GM21737 (cell line): Measurements from ENCODE around the gene PTER.
A peak's percentile ranks its signal among the peaks of the same experiment; 100 is the strongest.

Experiments used
- ATAC-seq: cut with Tn5 transposase; IDR thresholded peaks from one replicate; pipeline ENCODE4 v1.9.1; 2021; ENCODE audit warnings: mild to moderate bottlenecking, moderate library complexity; ENCODE audit not compliant: unreplicated experiment

PTER gene

GRCh38 chr10:16470747-16471146 is 33.9 kb downstream of the PTER start:
- no peak for ATAC-seq

- ATAC-seq, result no peak
Observed at GRCh38 chr10:16472828-16473227, 36.0 kb downstream of the PTER start.

GRCh38 chr10:16477757-16478156 is 40.9 kb downstream of the PTER start:
- no peak for ATAC-seq

DNA sequence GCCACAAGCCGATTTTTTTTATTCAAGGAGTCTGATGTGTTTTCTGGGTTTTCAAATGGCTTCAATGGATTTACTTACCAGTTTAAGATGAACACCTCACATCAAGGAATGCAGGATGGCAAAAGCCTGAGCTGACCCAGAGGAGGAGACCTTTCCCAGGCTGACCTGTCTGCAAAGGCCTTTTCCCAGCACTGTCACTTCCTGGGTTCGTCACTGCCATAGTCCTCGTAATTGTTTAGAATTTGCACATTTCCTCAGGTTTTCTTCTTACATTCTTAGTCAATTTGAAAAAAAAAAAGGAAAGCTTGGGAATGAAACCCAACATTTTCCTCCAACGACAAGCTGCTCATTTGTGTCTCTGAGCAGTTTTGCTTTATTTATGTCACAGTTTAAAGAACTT is 42.0 kb downstream of the PTER start:
- ATAC-seq, result no peak

- ATAC-seq, result no peak
Observed at GRCh38 chr10:16481052-16481728, 44.4 kb downstream of the PTER start.

DNA sequence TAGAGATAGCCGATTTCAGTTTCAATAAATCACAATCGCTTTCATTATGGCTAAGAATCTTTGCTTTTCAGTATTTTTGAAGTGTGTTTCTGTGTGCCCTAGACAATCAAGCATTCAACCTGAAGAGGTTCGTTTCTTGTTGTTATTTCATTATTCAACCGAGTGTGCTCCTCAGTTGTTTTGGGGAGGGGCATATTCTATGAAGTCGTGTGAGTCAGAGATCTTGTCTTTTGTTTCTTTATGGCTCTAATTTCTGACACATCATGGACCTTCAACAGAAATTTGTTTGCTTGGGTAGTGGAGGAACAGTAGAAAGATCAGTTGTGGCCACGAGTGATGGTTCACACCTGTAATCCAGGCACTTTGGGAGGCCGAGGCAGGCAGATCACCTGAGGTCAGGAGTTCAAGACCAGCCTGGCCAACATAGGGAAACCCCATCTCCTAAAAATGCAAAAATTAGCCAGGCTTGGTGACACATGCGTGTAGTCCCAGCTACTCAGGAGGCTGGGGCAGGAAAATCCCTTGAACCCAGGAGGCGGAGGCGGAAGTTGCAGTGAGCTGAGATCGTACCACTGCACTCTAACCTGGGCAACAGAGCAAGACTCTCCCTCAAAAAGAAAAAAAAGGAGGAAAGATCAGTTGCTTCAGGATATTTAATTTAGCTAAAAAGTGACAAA is 46.6 kb downstream of the PTER start:
- ATAC-seq, result no peak

- ATAC-seq, result no peak
Observed at GRCh38 chr10:16490511-16490910, 53.7 kb downstream of the PTER start.

GRCh38 chr10:16491933-16492332 is 55.1 kb downstream of the PTER start:
- ATAC-seq, result no peak

- ATAC-seq, result no peak
Observed at GRCh38 chr10:16493884-16494536, 57.2 kb downstream of the PTER start.

- no peak for ATAC-seq
Observed at GRCh38 chr10:16497911-16498310, 61.1 kb downstream of the PTER start.

- no peak for ATAC-seq
Observed at GRCh38 chr10:16505161-16505560, 68.4 kb downstream of the PTER start.

DNA sequence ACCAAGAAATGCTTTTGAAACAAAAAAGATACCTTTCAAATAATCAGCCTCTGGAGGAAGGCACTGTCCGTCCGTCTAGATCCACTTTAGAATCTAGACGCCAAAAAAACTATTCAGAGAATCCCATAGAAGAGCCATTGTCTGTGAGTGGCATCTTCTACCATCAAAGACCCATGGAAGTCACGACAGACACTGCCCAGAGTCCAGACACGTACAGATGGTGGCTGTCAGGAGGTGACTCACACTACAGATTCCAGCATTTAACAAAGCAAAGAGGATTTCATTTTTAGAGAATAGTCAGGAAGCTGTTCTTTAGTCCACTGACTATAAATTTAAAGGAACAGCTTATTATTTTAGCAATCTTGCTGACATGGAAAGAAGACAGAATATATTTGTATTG is 73.2 kb downstream of the PTER start:
- ATAC-seq, result no peak

- ATAC-seq, result no peak
Observed at GRCh38 chr10:16510843-16511242, 74.0 kb downstream of the PTER start.

DNA sequence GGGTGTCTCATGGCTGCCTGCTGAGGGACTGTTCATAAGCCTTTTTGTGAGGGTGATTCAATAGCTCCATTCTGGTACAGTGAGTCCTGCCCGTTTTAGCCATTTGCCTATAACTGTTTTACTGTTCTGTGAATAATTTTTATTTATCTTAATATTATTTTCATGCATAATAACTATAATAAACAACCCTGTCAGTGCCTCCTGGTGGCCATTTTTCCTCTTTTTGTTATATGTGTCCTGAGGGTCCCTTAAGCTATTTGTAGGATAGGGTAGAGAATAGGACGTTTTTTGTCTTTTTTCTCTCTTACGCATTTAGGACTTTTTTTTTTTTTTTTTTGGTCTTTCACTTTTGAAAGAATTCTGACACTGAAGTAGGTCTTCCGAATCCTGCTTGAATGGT is 82.0 kb downstream of the PTER start:
- no peak for ATAC-seq

GRCh38 chr10:16519250-16519907 is 82.6 kb downstream of the PTER start:
- no peak for ATAC-seq

- peak; percentile 42 for ATAC-seq
Observed at GRCh38 chr10:16519908-16520861, 83.4 kb downstream of the PTER start.

- ATAC-seq, result peak; percentile 45
Observed at GRCh38 chr10:16520900-16521299, 84.1 kb downstream of the PTER start.

DNA sequence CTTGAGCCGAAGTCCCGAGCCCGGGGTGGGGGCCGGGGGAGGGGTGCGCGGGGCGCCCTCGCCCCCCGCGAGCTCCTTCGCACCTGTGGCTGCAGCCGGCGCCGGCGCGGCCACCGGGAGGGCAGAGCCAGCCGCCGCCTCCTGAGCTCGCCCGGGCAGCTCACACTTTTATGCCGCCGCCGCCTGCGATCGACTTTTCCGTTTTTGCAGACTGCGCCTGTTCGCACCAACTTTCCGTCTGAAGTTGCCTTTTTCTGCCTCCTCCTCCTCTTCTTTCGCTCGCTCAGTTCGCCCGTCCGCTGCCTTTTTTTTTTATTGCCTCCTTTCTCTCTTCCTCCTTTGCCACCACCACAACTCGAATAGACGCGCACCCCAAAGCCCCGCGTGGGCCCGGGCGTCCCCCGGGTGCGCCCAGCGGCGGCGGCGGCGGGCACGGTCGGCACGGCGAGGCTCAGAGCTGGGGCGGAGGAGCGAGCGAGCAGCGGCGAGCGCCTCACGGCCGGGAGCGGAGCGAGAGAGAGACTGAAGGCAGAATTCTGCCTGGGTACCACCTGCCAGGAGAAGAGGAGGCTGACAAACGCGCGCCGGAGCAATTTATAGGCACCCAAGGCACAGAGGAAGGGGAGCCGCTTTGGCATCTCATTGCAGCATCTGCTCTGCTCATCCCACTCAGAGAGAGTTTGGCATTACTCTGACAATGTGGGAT is 84.7 kb downstream of the PTER start, which contains the start of gene C1QL3:
Gene C1QL3, minus strand, starts transcription at position 569 of the 706 bp plus-strand sequence. CDS start 814 bp downstream, outside the sequence.
- peak; percentile 31 for ATAC-seq

DNA sequence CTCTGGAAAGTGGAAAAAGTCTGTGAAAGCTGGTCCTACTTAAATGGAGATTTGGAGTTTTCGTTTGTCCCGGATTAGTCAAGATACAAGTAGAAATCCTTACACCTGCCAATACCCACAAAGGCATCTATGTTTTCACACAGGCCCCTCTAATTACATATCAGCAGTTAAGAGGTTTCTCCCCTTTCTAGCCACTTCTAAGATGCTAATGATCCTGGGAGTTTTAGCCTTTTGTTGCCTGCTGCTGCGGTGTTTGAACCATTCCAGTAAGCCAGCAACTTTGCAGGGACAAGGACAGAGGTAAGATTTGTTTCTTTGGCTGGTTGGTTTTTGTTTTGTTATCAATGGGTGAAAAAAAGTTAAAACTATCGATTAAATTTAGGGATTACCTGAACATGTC is 90.6 kb downstream of the PTER start:
- ATAC-seq, result no peak

DNA sequence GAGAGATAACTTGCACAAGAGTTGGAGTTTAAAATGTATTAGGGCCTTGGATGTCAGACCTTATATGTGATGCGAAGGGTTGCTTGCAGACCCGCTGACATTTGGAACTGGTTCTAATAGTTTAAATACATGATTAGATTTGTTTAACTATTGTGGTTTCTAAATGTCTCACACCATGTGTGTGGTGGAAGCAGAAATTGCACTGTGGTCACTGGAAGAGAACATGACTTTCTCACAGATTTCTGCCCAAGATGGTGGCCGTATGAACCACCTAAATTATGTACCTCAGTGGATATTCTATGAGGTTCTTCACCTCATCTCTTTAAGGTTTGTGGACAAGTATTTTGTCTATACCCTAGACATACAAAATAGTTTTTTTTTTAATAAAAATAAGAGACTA is 93.0 kb downstream of the PTER start:
- no peak for ATAC-seq
